Body of pancreas (tissue), 4 donors: ENCODE measurements around the gene KEL.

Source experiments
- CTCF ChIP-seq, 7 experiments: fragments of 450-650 bp in 4 of 7; fragments of 200-600 bp in 3 of 7; sonication (generic) in 3 of 7; IDR thresholded peaks; one replicate each; pipeline ENCODE4 v1.5.1; 2016 to 2019; ENCODE audit warnings: antibody characterized with exemption in 7 of 7
- POLR2A ChIP-seq, 3 donors: fragments of 450-650 bp; IDR thresholded peaks; one replicate each; pipeline ENCODE4 v1.6.1; 2016; ENCODE audit warnings: antibody characterized with exemption in 3 of 3, mild to moderate bottlenecking in 2 of 3

GRCh38 chr7:142940966-142941535 lies 21.1 kb downstream of the KEL start:
- TF ChIP-seq CTCF (IDR thresholded peaks at IDR 0.05) (no peak), POLR2A (IDR thresholded peaks at IDR 0.05) (no peak)
